ENCODE measurements around the gene RIPOR2.

The RIPOR2 gene

GRCh38 chr6:24840187-24840586 lies 95.6 kb downstream of the RIPOR2 start:
- no peak for DNase-seq

- DNase-seq: no peak
These were observed 96.8 kb downstream of the RIPOR2 start for GRCh38 chr6:24838994-24839393.

- DNase-seq: no peak
These were observed 97.7 kb downstream of the RIPOR2 start for GRCh38 chr6:24838081-24838480.

- no peak for DNase-seq
These were observed 99.7 kb downstream of the RIPOR2 start for GRCh38 chr6:24836109-24836508.

- DNase-seq: no peak
These were observed 101.9 kb downstream of the RIPOR2 start for GRCh38 chr6:24833711-24834386.

- DNase-seq: no peak
These were observed 103.0 kb downstream of the RIPOR2 start for GRCh38 chr6:24832794-24833193.

- no peak for DNase-seq
These were observed 103.7 kb downstream of the RIPOR2 start for GRCh38 chr6:24831771-24832716.

GRCh38 chr6:24829657-24830056 lies 106.1 kb downstream of the RIPOR2 start:
- DNase-seq: no peak

GRCh38 chr6:24827970-24828369 lies 107.8 kb downstream of the RIPOR2 start:
- DNase-seq: no peak

GRCh38 chr6:24827162-24827561 lies 108.6 kb downstream of the RIPOR2 start:
- no peak for DNase-seq

GRCh38 chr6:24825130-24825630 lies 110.6 kb downstream of the RIPOR2 start:
- DNase-seq: no peak

GRCh38 chr6:24824142-24824938 lies 111.4 kb downstream of the RIPOR2 start:
- DNase-seq: no peak

GRCh38 chr6:24823185-24823584 lies 112.6 kb downstream of the RIPOR2 start:
- DNase-seq: no peak

GRCh38 chr6:24822696-24823095 lies 113.1 kb downstream of the RIPOR2 start:
- no peak for DNase-seq

GRCh38 chr6:24821860-24822444 lies 113.8 kb downstream of the RIPOR2 start:
- DNase-seq: no peak

GRCh38 chr6:24818346-24818745 lies 117.4 kb downstream of the RIPOR2 start:
- DNase-seq: no peak

GRCh38 chr6:24809728-24810127 lies 126.0 kb downstream of the RIPOR2 start:
- DNase-seq: no peak

- no peak for DNase-seq
These were observed 128.2 kb downstream of the RIPOR2 start for GRCh38 chr6:24807584-24807983.

- DNase-seq: no peak
These were observed 133.3 kb downstream of the RIPOR2 start for GRCh38 chr6:24802271-24803059.

- DNase-seq: no peak
These were observed 136.2 kb downstream of the RIPOR2 start for GRCh38 chr6:24799541-24799915.

- DNase-seq: no peak
These were observed 136.8 kb downstream of the RIPOR2 start, which contains the start of gene ARMH2 for GRCh38 chr6:24798740-24799540. ARMH2 (minus strand) TSS chr6:24798917; CDS start chr6:24798857, 60 bp downstream.

Data from NCI-H748 treated with DMSO at 0.1 percent for 48 hours (cell line).